Mucosa of rectum (tissue), 2 donors: ENCODE measurements around the gene SLC22A7.

ENCODE experiments used
- H3K27ac ChIP-seq, 2 donors: one replicate each; pipeline ENCODE4 v1.7.0; 2013; ENCODE audit warnings: inconsistent platforms in 2 of 2, low read depth in 2 of 2, low read length in 2 of 2
- H3K27me3 ChIP-seq, 2 donors: one replicate each; pipeline ENCODE4 v1.7.0; 2013; ENCODE audit warnings: low read length in 2 of 2; ENCODE audit not compliant: control insufficient read depth in 2 of 2, insufficient read depth in 2 of 2
- H3K36me3 ChIP-seq, 2 donors: one replicate each; pipeline ENCODE4 v1.7.0; 2013; ENCODE audit warnings: low read length in 2 of 2; ENCODE audit not compliant: control insufficient read depth in 2 of 2, insufficient read depth in 2 of 2
- H3K4me1 ChIP-seq, 2 donors: one replicate each; pipeline ENCODE4 v1.7.0; 2013; ENCODE audit warnings: low read length in 2 of 2, mild to moderate bottlenecking in 1 of 2; ENCODE audit not compliant: control insufficient read depth in 2 of 2, insufficient read depth in 2 of 2
- H3K4me3 ChIP-seq, 2 donors: one replicate each; pipeline ENCODE4 v1.7.0; 2013; ENCODE audit warnings: low read length in 2 of 2
- H3K9ac ChIP-seq, 2 donors: one replicate each; pipeline ENCODE4 v1.7.0; 2013; ENCODE audit warnings: low read length in 2 of 2, low read depth in 1 of 2, mild to moderate bottlenecking in 1 of 2
- H3K9me3 ChIP-seq, 2 donors: one replicate each; pipeline ENCODE4 v1.7.0; 2013; ENCODE audit warnings: low read length in 2 of 2; ENCODE audit not compliant: control insufficient read depth in 2 of 2
- donor health status: healthy.
- donor health status: Normal muscosa, but diverticular disease.

SLC22A7 gene

DNA sequence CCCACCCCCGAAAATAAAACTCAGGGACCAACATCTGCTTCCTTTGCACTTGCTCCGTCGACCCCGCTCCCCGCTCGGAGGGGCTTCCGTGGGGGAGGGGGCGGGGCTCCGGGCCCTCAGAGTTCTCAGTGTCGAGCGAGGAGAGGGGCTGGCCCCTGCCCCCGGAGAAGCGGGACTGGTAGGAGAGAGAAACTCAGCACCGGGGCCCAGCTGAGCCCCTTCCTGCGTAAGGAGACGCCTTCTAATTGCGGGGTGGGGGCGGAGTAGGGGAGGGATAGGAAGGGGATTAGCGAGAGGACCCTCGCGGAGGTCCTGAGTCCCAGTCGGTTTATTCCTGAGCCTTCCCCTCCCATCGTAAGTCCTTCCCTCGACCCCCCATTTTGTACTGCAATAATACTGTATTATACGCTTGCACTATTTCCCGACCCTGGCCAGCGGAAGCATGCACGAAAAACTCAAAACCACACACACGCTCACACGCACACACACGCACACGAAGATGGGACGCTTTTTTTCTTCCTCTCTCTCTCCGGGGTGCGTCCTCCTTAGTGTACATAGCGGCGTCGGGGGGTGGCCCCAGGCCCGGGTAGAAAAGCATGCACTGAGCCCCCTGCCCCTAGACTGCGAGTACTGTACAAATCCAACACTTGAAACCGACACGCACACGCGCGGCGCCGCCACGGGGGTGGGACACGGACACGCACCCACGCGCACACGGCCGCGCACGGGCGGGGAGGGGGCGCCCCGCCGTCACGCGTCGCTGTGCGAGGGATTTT is 22.1 kb upstream of the SLC22A7 start:
- H3K36me3 ChIP-seq, result no peaks in the 10 kb centered on the region
- peak overlapping the region; percentile 79 to 96 for H3K27ac ChIP-seq
- no peaks in the 10 kb centered on the region for H3K9me3 ChIP-seq
- peak overlapping the region in 1 of 2 donors; percentile 50 for H3K4me3 ChIP-seq
- H3K4me1 ChIP-seq, result peaks cover 46 to 55% of the 10 kb centered on the region in 2 donors
- peak overlapping the region; percentile 49 to 55 for H3K9ac ChIP-seq
- no peaks in the 10 kb centered on the region for H3K27me3 ChIP-seq

DNA sequence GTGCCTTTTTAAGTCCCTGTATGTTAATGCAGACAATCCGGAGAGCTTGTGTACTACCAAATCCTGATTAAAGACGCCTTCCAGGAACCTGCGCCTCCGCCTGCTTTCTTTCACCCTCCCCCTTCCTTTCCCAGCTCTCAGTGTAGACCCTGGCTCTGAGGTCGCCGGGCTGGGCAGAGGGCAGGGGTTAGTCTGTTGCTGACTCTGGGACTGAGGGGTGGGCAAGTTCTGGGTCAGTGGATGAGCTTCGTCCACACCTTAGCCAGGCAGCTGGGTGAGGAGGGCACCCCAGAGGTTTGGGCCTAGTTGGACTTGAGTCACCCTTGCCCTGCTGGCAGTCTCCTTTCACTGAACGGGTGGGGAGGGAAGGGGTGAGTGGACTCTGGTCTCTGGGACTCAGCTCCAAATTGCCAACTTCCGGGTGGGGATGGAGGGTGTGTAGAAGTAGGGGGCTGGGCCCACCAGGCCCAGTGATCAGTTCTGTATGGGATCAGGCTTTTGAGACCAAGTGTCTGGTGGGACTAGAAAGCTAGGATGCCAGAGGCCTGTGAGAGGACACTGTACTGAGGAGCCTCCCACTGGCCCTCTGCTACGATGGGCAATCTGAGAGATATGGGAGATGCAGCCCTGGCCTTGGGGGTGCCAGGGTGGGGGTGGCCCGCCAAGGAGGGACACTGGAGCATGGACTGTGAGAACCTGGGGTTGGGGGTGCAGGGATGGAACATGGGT is 21.3 kb upstream of the SLC22A7 start:
- Histone ChIP-seq H3K4me3 (peak overlapping the region in 1 of 2 donors; percentile 50), H3K27ac (peak overlapping the region; percentile 79 to 96), H3K27me3 (no peaks in the 10 kb centered on the region), H3K9me3 (no peaks in the 10 kb centered on the region), H3K9ac (peak overlapping the region; percentile 55 to 56), H3K36me3 (no peaks in the 10 kb centered on the region), H3K4me1 (peaks cover 42 to 50% of the 10 kb centered on the region in 2 donors)

DNA sequence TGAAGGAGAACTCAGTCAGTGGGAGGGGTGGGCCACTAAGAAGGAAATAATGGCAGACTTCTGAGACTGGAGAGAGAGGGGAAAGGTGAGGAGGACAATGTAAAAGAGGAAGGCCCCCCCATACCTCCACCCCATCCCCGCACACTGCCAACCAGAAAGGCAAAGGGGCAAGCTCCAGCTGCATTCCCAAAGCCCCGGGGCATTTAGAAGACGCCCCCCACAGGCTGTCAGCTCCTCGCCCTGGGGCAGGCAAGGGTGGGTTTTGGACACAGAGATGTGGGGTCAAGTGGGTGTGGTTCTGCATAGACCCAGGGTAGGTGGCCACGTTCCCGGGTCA is 20.8 kb upstream of the SLC22A7 start:
- Histone ChIP-seq H3K4me1 (peaks cover 42 to 50% of the 10 kb centered on the region in 2 donors), H3K9ac (peak overlapping the region; percentile 14 to 56), H3K4me3 (no peak overlapping the region), H3K9me3 (no peaks in the 10 kb centered on the region), H3K27me3 (no peaks in the 10 kb centered on the region), H3K36me3 (no peaks in the 10 kb centered on the region), H3K27ac (peak overlapping the region; percentile 79 to 96)

DNA sequence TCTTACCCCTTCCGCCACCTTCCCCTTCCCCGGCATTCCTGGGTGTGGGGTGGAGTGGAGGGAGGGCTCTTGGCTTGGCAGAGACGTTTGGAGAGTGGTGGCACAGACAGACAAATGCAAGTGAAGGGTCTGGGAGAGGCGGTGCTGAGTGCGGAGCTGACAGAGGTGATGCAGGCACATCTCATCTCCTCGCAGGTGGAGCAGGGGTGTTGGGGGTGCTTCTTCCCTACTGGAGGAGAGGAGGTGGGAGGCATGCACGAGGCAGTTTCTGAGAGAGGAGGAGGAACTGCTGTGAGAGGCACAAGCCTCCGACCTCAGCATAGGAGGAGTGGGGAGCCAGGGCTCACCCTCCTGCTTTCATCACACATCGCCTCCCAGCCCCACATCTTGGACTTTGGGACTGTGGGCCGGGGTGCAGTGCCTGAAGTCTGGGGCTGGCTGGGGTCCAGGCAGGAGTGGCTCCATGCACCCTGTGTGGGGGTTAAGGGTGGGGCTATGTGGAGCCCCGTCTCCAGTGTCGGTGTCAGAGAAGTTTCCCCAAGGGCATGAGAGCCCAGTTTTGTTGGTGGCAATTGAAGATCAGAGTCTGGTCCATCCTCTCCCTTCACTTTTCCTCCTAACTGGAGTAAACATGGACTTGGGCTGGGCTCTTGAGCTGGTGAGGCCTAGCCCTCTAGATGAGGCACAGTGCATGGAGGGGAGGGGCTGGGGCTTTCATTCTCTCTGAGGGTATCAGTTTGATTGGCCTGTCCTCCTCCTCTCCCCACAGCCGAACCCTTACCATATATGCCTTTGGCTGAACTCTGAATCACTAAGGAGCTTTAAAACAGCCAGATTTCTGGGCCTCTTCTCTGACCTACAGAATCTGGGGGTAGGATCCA is 20.2 kb upstream of the SLC22A7 start:
- H3K9ac ChIP-seq, result peak overlapping the region in 1 of 2 donors; percentile 14
- H3K36me3 ChIP-seq, result no peaks in the 10 kb centered on the region
- H3K4me1 ChIP-seq, result peaks cover 42 to 50% of the 10 kb centered on the region in 2 donors
- peak overlapping the region; percentile 79 to 96 for H3K27ac ChIP-seq
- peak overlapping the region in 1 of 2 donors; percentile 23 for H3K4me3 ChIP-seq
- H3K9me3 ChIP-seq, result no peaks in the 10 kb centered on the region
- H3K27me3 ChIP-seq, result no peaks in the 10 kb centered on the region

DNA sequence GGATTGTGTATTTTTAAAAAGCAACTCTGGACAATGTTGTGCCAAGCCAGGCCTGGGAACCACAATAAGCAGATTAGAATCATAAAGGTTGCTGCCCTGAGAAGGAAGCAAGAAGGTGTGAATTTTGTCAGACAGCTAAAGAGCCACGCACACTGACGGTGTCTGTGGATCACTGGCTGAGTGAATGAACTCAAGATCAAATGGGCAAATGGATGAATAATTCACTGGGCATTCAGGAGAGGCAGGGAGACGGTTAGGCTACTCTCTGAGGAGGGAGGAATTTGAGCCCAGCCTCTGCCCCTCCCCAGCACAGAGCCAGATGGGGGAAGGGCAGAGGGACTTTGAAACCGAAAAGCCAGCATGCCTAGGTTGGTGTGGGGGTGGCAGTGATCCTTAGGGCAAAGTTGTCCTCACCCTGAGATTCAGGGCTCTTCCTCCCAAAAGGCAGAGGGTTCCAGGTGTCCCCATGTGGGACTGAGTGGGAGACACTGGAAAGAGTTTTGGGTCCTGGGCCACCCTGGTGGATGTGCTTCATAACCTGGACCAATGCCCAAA is 19.5 kb upstream of the SLC22A7 start:
- H3K9ac ChIP-seq, result peak overlapping the region in 1 of 2 donors; percentile 16
- no peaks in the 10 kb centered on the region for H3K27me3 ChIP-seq
- H3K4me3 ChIP-seq, result peak overlapping the region in 1 of 2 donors; percentile 20
- no peaks in the 10 kb centered on the region for H3K36me3 ChIP-seq
- H3K27ac ChIP-seq, result peak overlapping the region; percentile 79 to 96
- peaks cover 42 to 50% of the 10 kb centered on the region in 2 donors for H3K4me1 ChIP-seq
- no peaks in the 10 kb centered on the region for H3K9me3 ChIP-seq

DNA sequence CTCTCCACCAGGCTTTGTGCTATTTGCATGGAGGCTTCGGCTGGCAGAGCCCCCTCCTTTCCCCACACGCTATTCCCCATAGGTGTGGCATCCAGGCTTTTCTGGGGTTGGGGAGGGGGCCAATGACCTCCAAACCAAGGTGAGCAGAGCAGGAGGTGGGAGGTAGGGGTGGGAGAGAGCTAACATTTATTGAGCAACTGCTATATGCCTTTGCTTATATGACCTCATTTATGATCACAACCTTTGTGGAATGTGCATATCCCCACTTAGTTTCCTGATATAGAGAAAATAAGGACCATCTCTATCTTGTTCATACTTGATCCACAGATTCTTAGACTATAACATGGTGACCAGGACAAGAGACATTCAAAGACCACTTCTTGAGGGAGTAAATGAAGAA is 17.8 kb upstream of the SLC22A7 start:
- H3K36me3 ChIP-seq, result no peaks in the 10 kb centered on the region
- no peak overlapping the region for H3K27ac ChIP-seq
- no peaks in the 10 kb centered on the region for H3K9me3 ChIP-seq
- H3K9ac ChIP-seq, result no peak overlapping the region
- H3K4me3 ChIP-seq, result no peak overlapping the region
- H3K4me1 ChIP-seq, result peaks cover 31 to 37% of the 10 kb centered on the region in 2 donors
- no peaks in the 10 kb centered on the region for H3K27me3 ChIP-seq

DNA sequence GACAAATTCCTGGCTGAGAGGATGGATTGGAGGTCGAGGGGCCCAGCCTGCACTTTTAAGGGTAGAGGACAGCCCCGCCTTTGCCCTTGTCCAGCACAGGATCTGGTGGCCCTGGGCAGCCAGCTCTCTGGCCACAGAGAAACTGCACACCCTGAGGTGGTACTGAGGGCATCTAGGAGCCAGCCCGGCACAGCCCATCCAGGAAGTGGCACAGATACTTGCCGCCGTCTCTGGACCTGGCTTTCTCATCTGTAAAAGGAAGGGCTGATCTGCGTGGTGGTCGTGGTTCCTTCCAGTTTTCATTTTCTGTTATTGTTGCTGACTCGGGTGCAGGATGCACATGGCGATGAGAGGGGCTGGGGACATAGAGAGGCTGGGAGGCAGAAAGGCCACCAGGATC is 16.0 kb upstream of the SLC22A7 start:
- no peaks in the 10 kb centered on the region for H3K36me3 ChIP-seq
- H3K4me3 ChIP-seq, result no peak overlapping the region
- H3K4me1 ChIP-seq, result peaks cover 19 to 26% of the 10 kb centered on the region in 2 donors
- H3K9me3 ChIP-seq, result no peaks in the 10 kb centered on the region
- H3K9ac ChIP-seq, result no peak overlapping the region
- H3K27ac ChIP-seq, result no peak overlapping the region
- no peaks in the 10 kb centered on the region for H3K27me3 ChIP-seq

DNA sequence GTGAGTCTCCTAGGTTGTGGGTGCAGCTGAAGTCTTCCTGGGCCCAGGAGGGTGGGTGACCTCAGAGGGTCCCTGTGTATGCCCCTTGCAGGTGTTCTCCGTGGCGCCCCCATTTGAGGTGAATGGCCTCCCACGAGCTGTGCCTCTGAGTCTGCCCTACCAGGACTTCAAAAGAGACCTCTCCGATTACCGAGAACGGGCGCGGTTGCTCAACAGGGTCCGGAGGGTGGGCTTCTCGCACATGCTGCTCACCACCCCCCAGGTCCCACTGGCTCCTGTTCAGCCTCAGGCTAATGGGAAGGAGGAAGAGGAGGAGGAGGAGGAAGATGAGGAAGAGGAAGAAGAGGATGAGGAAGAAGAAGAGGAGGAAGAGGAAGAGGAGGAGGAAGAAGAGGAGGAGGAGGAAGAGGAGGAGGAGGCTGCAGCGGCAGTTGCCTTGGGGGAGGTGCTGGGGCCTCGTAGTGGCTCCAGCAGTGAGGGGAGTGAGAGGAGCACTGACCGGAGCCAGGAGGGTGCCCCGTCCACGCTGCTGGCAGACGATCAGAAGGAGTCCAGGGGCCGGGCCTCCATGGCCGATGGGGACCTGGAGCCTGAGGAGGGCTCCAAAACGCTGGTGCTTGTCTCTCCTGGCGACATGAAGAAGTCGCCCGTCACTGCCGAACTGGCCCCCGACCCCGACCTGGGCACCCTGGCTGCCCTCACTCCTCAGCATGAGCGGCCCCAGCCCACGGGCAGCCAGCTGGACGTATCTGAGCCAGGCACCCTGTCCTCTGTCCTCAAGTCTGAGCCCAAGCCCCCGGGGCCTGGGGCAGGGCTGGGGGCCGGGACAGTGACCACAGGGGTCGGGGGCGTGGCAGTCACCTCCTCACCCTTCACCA is 15.2 kb upstream of the SLC22A7 start:
- no peaks in the 10 kb centered on the region for H3K27me3 ChIP-seq
- no peak overlapping the region for H3K4me3 ChIP-seq

DNA sequence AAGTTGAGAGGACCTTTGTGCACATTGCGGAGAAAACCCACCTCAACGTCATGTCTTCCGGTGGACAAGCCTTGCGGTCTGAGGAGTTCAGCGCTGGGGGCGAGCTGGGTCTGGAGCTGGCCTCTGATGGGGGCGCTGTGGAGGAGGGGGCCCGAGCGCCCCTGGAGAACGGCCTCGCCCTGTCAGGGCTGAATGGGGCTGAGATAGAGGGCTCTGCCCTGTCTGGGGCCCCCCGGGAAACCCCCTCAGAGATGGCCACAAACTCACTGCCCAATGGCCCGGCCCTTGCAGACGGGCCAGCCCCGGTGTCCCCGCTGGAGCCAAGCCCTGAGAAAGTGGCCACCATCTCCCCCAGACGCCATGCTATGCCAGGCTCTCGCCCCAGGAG is 14.6 kb upstream of the SLC22A7 start:
- H3K9ac ChIP-seq, result no peak overlapping the region
- H3K27me3 ChIP-seq, result no peaks in the 10 kb centered on the region
- H3K4me3 ChIP-seq, result no peak overlapping the region

More for the DNA sequence above, 15.2 kb upstream of the SLC22A7 start:
- Histone ChIP-seq H3K4me1 (peaks cover 16 to 25% of the 10 kb centered on the region in 2 donors), H3K36me3 (no peaks in the 10 kb centered on the region), H3K9me3 (no peaks in the 10 kb centered on the region), H3K9ac (no peak overlapping the region), H3K27ac (no peak overlapping the region)

More for the DNA sequence above, 14.6 kb upstream of the SLC22A7 start:
- no peaks in the 10 kb centered on the region for H3K9me3 ChIP-seq
- peaks cover 17 to 25% of the 10 kb centered on the region in 2 donors for H3K4me1 ChIP-seq
- no peaks in the 10 kb centered on the region for H3K36me3 ChIP-seq
- no peak overlapping the region for H3K27ac ChIP-seq
